MCF 10A (cell line): ENCODE results near the gene CRB1. TPM values are rescaled to one million over a fixed set of nuclear protein-coding genes. Genes with fewer than 3 reads are reported as not detected.

ENCODE experiments used
- BruUV-seq: library from RNA; stranded (reverse); fragments of 400-500 nt; replicated peaks from 2 replicates; lab custom pipeline; 2021; lab: Mats Ljungman, UMichigan
- CTCF ChIA-PET: fragments of 300-600 bp; sonication (Branson Sonifier 250); formaldehyde crosslinking; extraction: SDS; loops from one replicate; lab custom pipeline; 2021; ENCODE audit warnings: antibody characterized with exemption, inconsistent platforms; lab: Yijun Ruan, JAX
- POLR2A ChIA-PET: fragments of 300-600, 350-650 bp; sonication (Branson Sonifier 250); formaldehyde crosslinking; extraction: SDS; loops from one replicate; lab custom pipeline; 2020; ENCODE audit warnings: antibody characterized with exemption, inconsistent platforms; lab: Yijun Ruan, JAX
- DNase-seq: peaks from one replicate; pipeline ENCODE4 v3.0.0-alpha.2; 2018; ENCODE audit not compliant: unreplicated experiment
- H3K27ac Mint-ChIP-seq: one replicate; pipeline ENCODE4 v1.8.0; 2022; ENCODE audit warnings: mild to moderate bottlenecking, low read depth, mixed read lengths; ENCODE audit not compliant: unreplicated experiment
- H3K27me3 Mint-ChIP-seq: one replicate; pipeline ENCODE4 v1.8.0; 2022; ENCODE audit warnings: mixed read lengths; ENCODE audit not compliant: insufficient read depth, unreplicated experiment
- H3K36me3 Mint-ChIP-seq: one replicate; pipeline ENCODE4 v1.8.0; 2022; ENCODE audit warnings: mild to moderate bottlenecking, moderate library complexity, mixed read lengths; ENCODE audit not compliant: insufficient read depth, unreplicated experiment
- H3K4me1 Mint-ChIP-seq: one replicate; pipeline ENCODE4 v1.8.0; 2022; ENCODE audit warnings: mixed read lengths; ENCODE audit not compliant: insufficient read depth, unreplicated experiment
- H3K4me3 Mint-ChIP-seq: one replicate; pipeline ENCODE4 v1.8.0; 2022; ENCODE audit warnings: mild to moderate bottlenecking, moderate library complexity, mixed read lengths; ENCODE audit not compliant: unreplicated experiment
- H3K9me3 Mint-ChIP-seq: one replicate; pipeline ENCODE4 v1.8.0; 2022; ENCODE audit warnings: mixed read lengths; ENCODE audit not compliant: unreplicated experiment
- CTCF ChIP-seq: fragments of 200-600 bp; IDR thresholded peaks from one replicate; pipeline ENCODE4 v1.8.0; 2022; ENCODE audit warnings: antibody characterized with exemption, mild to moderate bottlenecking; ENCODE audit not compliant: unreplicated experiment
- intact Hi-C: fragments of 100-400 bp; cut with micrococcal nuclease; formaldehyde crosslinking; loops from 2 replicates; pipeline ENCODE4 v1.14.1; 2022
- total RNA-seq: library from RNA; stranded (reverse); gene quantifications from 2 replicates; pipeline ENCODE4 v1.2.3, GENCODE V29; 2022

The CRB1 gene
- total RNA-seq, 1 experiment from 2014 or later, result 0.65 TPM

- ChIA-PET POLR2A (no interaction called here), CTCF (interaction anchor here (4.0 kb wide), 1 partner anchor 14 kb away, joined by 16 read pairs; no protein-coding TSS in a partner anchor)
- no peak for TF ChIP-seq CTCF
- Mint-ChIP-seq H3K9me3 (no peaks in the 10 kb centered on the region), H3K27me3 (no peaks in the 10 kb centered on the region), H3K27ac (no peak overlapping the region), H3K4me1 (no peaks in the 10 kb centered on the region), H3K4me3 (no peak overlapping the region), H3K36me3 (no peaks in the 10 kb centered on the region)
- intact Hi-C loops, result no loop called here
- no peak for DNase-seq
- BruUV-seq, result no TSS peak
These were observed 74.1 kb downstream of the CRB1 start for GRCh38 chr1:197342044-197342565.

DNA sequence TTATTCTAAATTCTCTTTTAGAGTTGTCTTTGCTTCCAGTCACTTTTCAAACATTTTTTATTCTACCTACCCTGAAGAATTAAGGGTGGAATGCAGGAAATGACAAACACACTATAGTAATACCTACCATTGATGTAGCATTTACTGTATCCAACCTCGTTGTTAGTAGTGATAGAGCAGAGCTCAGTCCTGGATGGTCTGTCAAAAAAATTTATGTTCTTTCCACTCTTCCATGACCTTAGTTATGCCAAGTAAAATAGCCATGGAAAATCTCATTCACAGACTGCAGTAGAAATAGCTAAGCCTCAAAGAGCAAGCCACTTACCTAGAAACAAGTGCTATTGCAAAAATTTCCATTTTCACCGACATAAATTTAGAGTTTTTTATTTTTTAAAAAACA lies 74.6 kb downstream of the CRB1 start:
- ChIA-PET POLR2A (no interaction called here), CTCF (interaction anchor here (0.7 to 4.0 kb wide), 3 partner anchors 14 to 52 kb away, joined by 3 to 16 read pairs (median 8); no protein-coding TSS in a partner anchor)
- TF ChIP-seq CTCF, result no peak
- H3K4me1 Mint-ChIP-seq, result no peaks in the 10 kb centered on the region
- H3K27me3 Mint-ChIP-seq, result no peaks in the 10 kb centered on the region
- no TSS peak for BruUV-seq
- H3K4me3 Mint-ChIP-seq, result no peak overlapping the region
- no peak overlapping the region for H3K27ac Mint-ChIP-seq
- no peak for DNase-seq
- no peaks in the 10 kb centered on the region for H3K9me3 Mint-ChIP-seq
- intact Hi-C loops, result no loop called here
- H3K36me3 Mint-ChIP-seq, result no peaks in the 10 kb centered on the region

- CTCF ChIA-PET, result interaction anchor here (2.3 to 4.0 kb wide), 2 partner anchors 13 to 15 kb away, joined by 8 to 16 read pairs; no protein-coding TSS in a partner anchor
These were observed 75.7 kb downstream of the CRB1 start for GRCh38 chr1:197343663-197344273.

More at GRCh38 chr1:197343663-197344273, 75.7 kb downstream of the CRB1 start:
- POLR2A ChIA-PET, result no interaction called here
- Mint-ChIP-seq H3K4me1 (no peaks in the 10 kb centered on the region), H3K4me3 (no peak overlapping the region), H3K27ac (no peak overlapping the region), H3K9me3 (no peaks in the 10 kb centered on the region), H3K27me3 (no peaks in the 10 kb centered on the region), H3K36me3 (no peaks in the 10 kb centered on the region)
- DNase-seq, result no peak
- BruUV-seq, result no TSS peak
- intact Hi-C loops, result no loop called here
- no peak for TF ChIP-seq CTCF
